Measurements from ENCODE around the gene EGLN1.

- TF ChIP-seq CTCF (IDR thresholded peaks at IDR 0.05) (no peak), POLR2A (IDR thresholded peaks at IDR 0.05) (no peak)
Measured at GRCh38 chr1:231334952-231335351, 87.1 kb downstream of the EGLN1 start.
